ENCODE measurements around the gene LGR5.

LGR5 gene

DNA sequence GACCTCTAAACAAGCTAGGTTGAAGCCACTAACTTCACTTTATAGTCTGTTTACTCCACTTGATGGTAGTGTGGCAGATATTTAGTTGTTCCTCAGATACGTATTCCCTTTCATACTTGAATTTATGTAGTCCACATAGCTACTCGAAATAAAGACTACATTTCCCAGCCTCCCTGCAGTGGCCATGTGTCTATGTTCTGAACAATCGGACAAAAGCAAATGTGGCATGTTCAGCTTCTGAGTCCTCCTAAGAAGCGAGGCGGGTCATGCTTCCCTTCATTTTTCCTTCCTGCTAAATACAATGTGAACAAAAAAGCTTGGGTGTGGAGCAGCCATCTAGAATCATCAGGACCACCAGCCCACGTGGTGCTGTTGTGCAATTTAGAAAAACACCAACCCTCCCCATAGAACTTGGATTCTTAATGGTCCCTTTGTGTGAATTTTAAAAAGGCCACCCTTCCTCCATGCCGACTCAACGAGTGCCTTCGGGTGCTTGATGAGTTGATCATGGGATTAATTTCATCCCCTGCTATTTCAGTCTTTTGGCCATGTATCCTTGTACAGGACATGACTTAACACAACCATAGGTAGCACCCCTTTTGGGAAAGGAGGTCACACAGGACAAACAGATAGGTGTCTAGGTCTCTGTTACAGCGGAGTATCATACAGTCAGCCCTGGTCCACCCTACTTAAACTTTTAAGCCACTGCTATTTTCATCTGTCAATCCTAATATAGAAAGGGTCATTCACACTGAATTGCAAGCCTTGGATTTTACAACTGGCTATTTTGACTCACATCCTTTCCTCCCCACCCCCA lies 163.4 kb downstream of the LGR5 start:
- H3K9ac ChIP-seq (ENCODE audit: low read depth, low read length), result no peak overlapping the region
- TF ChIP-seq, protein P1, sequence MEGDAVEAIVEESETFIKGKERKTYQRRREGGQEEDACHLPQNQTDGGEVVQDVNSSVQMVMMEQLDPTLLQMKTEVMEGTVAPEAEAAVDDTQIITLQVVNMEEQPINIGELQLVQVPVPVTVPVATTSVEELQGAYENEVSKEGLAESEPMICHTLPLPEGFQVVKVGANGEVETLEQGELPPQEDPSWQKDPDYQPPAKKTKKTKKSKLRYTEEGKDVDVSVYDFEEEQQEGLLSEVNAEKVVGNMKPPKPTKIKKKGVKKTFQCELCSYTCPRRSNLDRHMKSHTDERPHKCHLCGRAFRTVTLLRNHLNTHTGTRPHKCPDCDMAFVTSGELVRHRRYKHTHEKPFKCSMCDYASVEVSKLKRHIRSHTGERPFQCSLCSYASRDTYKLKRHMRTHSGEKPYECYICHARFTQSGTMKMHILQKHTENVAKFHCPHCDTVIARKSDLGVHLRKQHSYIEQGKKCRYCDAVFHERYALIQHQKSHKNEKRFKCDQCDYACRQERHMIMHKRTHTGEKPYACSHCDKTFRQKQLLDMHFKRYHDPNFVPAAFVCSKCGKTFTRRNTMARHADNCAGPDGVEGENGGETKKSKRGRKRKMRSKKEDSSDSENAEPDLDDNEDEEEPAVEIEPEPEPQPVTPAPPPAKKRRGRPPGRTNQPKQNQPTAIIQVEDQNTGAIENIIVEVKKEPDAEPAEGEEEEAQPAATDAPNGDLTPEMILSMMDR (IDR thresholded peaks at IDR 0.05; ENCODE audit: borderline replicate concordance, extremely low read depth, low read length, poor library complexity, severe bottlenecking), result no peak
- no peak for TF ChIP-seq EZH2 (IDR thresholded peaks at IDR 0.05; ENCODE audit: borderline replicate concordance, low read depth, low read length, severe bottlenecking)
- H3K27ac ChIP-seq (ENCODE audit: low read length), result no peak overlapping the region
- H3K9me3 ChIP-seq (ENCODE audit: insufficient read depth, low read length, severe bottlenecking), result no peaks in the 10 kb centered on the region
- no peak overlapping the region for H3K4me2 ChIP-seq (ENCODE audit: insufficient read depth, low read length)
- H3K79me2 ChIP-seq (ENCODE audit: insufficient read depth, low read length), result no peaks in the 10 kb centered on the region
- ATAC-seq (ENCODE audit: insufficient read depth, low read depth), result no peak
- H3K4me1 ChIP-seq (ENCODE audit: insufficient read depth, low read length), result no peaks in the 10 kb centered on the region
- H3K27me3 ChIP-seq (ENCODE audit: insufficient read depth, low read length, poor library complexity), result no peaks in the 10 kb centered on the region
- peaks cover 7% of the 10 kb centered on the region; the same call in 1 of the 2 replicates for H3K36me3 ChIP-seq (ENCODE audit: insufficient read depth, low read length)
- DNase-seq, result no peak
- no peaks in the 10 kb centered on the region for H4K20me1 ChIP-seq (ENCODE audit: insufficient read depth, low read length)
- no peak overlapping the region for H3K4me3 ChIP-seq (ENCODE audit: low read depth in 1 of 2, low read length in 2 of 2)
- H2AFZ ChIP-seq (ENCODE audit: low read depth, low read length), result no peak overlapping the region

- Histone ChIP-seq H3K4me2 (ENCODE audit: insufficient read depth, low read length) (no peak overlapping the region), H3K36me3 (ENCODE audit: insufficient read depth, low read length) (peaks cover 25% of the 10 kb centered on the region), H3K9me3 (ENCODE audit: insufficient read depth, low read length, severe bottlenecking) (no peaks in the 10 kb centered on the region), H3K79me2 (ENCODE audit: insufficient read depth, low read length) (no peaks in the 10 kb centered on the region), H3K27ac (ENCODE audit: low read length) (no peak overlapping the region), H3K4me1 (ENCODE audit: insufficient read depth, low read length) (no peaks in the 10 kb centered on the region), H3K4me3 (ENCODE audit: low read depth in 1 of 2, low read length in 2 of 2) (no peak overlapping the region), H4K20me1 (ENCODE audit: insufficient read depth, low read length) (no peaks in the 10 kb centered on the region), H3K27me3 (ENCODE audit: insufficient read depth, low read length, poor library complexity) (no peaks in the 10 kb centered on the region), H2AFZ (ENCODE audit: low read depth, low read length) (no peak overlapping the region), H3K9ac (ENCODE audit: low read depth, low read length) (no peak overlapping the region)
- TF ChIP-seq, protein P1 (IDR thresholded peaks at IDR 0.05; ENCODE audit: borderline replicate concordance, extremely low read depth, low read length, poor library complexity, severe bottlenecking), result no peak
- TF ChIP-seq EZH2 (IDR thresholded peaks at IDR 0.05; ENCODE audit: borderline replicate concordance, low read depth, low read length, severe bottlenecking), result no peak
- no peak for DNase-seq
- no peak for ATAC-seq (ENCODE audit: insufficient read depth, low read depth)
Observed at GRCh38 chr12:71605039-71605438, 165.4 kb downstream of the LGR5 start.

DNA sequence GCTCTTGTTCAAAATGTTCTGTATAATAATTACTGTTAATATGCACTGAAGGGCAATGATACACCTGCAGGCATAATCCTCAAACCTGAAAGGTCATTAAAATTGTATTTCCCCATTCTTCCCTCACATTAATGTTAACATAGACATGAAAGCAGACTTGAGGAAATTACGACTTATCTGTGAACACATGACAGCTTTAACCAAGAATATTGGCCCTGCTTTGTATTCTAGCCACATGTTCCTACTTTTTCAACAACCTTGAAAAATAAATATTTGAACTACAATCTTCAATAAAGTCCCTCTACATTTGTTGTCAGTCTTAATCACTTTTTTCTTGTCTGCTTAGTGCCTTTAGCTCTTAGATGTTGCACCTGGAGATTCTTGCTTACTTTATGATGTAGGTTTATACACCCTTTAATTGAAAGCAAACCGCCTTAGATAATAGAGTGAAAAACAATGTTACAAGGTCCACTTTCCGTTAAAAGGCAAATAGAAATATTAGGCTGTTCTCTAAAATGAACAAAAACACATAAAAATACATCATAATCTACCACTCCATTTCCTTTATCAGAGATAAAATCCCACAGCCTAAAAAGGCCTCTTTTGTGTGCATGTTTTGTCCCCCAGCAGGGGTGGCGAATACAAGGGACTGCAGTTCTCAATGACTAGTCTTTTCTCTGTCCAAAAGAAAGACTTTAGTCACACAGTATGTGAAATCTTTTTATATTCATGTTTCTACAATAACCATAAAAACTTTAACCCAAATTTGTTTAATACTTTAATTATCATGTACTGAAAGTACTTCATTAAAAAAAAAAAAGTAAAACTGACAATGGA lies 168.1 kb downstream of the LGR5 start:
- Histone ChIP-seq H3K4me3 (ENCODE audit: low read depth in 1 of 2, low read length in 2 of 2) (no peak overlapping the region), H2AFZ (ENCODE audit: low read depth, low read length) (no peak overlapping the region), H3K36me3 (ENCODE audit: insufficient read depth, low read length) (peaks cover 51% of the 10 kb centered on the region), H3K4me2 (ENCODE audit: insufficient read depth, low read length) (no peak overlapping the region), H3K4me1 (ENCODE audit: insufficient read depth, low read length) (no peaks in the 10 kb centered on the region), H3K27me3 (ENCODE audit: insufficient read depth, low read length, poor library complexity) (no peaks in the 10 kb centered on the region), H3K9ac (ENCODE audit: low read depth, low read length) (no peak overlapping the region), H3K9me3 (ENCODE audit: insufficient read depth, low read length, severe bottlenecking) (no peaks in the 10 kb centered on the region), H3K27ac (ENCODE audit: low read length) (no peak overlapping the region), H4K20me1 (ENCODE audit: insufficient read depth, low read length) (no peaks in the 10 kb centered on the region), H3K79me2 (ENCODE audit: insufficient read depth, low read length) (no peaks in the 10 kb centered on the region)
- ATAC-seq (ENCODE audit: insufficient read depth, low read depth) (no peak), DNase-seq (no peak)
- no peak for TF ChIP-seq EZH2 (IDR thresholded peaks at IDR 0.05; ENCODE audit: borderline replicate concordance, low read depth, low read length, severe bottlenecking)
- TF ChIP-seq, protein P1 (IDR thresholded peaks at IDR 0.05; ENCODE audit: borderline replicate concordance, extremely low read depth, low read length, poor library complexity, severe bottlenecking), result no peak

All from DND-41 (cell line).